Prostate gland (tissue), 2 donors: ENCODE measurements around the gene AKT1S1. TPM values are rescaled to one million over a fixed set of nuclear protein-coding genes. Genes with fewer than 3 reads are reported as not detected.

Experiments
- DNase-seq: peaks from one replicate; pipeline ENCODE4 v3.0.0-alpha.2; 2019; ENCODE audit warnings: low spot score
- H3K27ac ChIP-seq, 2 donors: fragments of 200-600 bp; sonication (generic); 2 replicates each; pipeline ENCODE4 v1.5.1; 2017 to 2019
- H3K27me3 ChIP-seq: fragments of 200-600 bp; sonication (generic); replicated peaks from 2 replicates; pipeline ENCODE4 v1.5.1; 2019; ENCODE audit not compliant: insufficient read depth
- H3K36me3 ChIP-seq, 2 donors: fragments of 200-600 bp; sonication (generic); 1 replicate in 1 of 2; 2 replicates in 1 of 2; pipeline versions ENCODE4 v1.5.1 to v1.8.1; 2017 to 2019
- H3K4me1 ChIP-seq: fragments of 200-600 bp; sonication (generic); replicated peaks from 2 replicates; pipeline ENCODE4 v1.5.1; 2019
- H3K4me3 ChIP-seq, 2 donors: fragments of 200-600 bp; sonication (generic); 2 replicates each; pipeline ENCODE4 v1.5.1; 2017 to 2019
- H3K9me3 ChIP-seq: fragments of 200-600 bp; sonication (generic); 2 replicates; pipeline ENCODE4 v1.5.1; 2017
- CTCF ChIP-seq, 4 experiments: fragments of 200-600 bp in 2 of 4; fragments of 450-650 bp in 2 of 4; sonication (generic) in 2 of 4; IDR thresholded peaks; 1 replicate in 3 of 4; 2 replicates in 1 of 4; pipeline ENCODE4 v1.5.1; 2016 to 2019; ENCODE audit warnings: antibody characterized with exemption in 4 of 4, mild to moderate bottlenecking in 2 of 4, moderate library complexity in 2 of 4
- POLR2A ChIP-seq: fragments of 450-650 bp; IDR thresholded peaks from one replicate; pipeline ENCODE4 v1.6.1; 2016; ENCODE audit warnings: antibody characterized with exemption, mild to moderate bottlenecking
- POLR2AphosphoS5 ChIP-seq: sonication (generic); formaldehyde crosslinking; IDR thresholded peaks from one replicate; pipeline ENCODE4 v1.6.1; 2017; ENCODE audit warnings: antibody characterized with exemption
- WGBS: methylation state at CpG from one replicate; pipeline ENCODE4 v1.1.5; 2018; 5-methylcytosine and 5-hydroxymethylcytosine counted together
- intact Hi-C: fragments of 100-400 bp; cut with DNase I; formaldehyde crosslinking; loops from one replicate; pipeline ENCODE4 v1.14.2; 2022
- total RNA-seq, 2 donors: library from RNA; depleted of rRNA; stranded (reverse); fragments of >200 nt; gene quantifications; one replicate each; pipeline ENCODE4 v1.1.0, GENCODE V29; 2016

Gene AKT1S1
- total RNA-seq, 2 donors from 2014 or later, result 27.6 to 30.2 TPM

DNA sequence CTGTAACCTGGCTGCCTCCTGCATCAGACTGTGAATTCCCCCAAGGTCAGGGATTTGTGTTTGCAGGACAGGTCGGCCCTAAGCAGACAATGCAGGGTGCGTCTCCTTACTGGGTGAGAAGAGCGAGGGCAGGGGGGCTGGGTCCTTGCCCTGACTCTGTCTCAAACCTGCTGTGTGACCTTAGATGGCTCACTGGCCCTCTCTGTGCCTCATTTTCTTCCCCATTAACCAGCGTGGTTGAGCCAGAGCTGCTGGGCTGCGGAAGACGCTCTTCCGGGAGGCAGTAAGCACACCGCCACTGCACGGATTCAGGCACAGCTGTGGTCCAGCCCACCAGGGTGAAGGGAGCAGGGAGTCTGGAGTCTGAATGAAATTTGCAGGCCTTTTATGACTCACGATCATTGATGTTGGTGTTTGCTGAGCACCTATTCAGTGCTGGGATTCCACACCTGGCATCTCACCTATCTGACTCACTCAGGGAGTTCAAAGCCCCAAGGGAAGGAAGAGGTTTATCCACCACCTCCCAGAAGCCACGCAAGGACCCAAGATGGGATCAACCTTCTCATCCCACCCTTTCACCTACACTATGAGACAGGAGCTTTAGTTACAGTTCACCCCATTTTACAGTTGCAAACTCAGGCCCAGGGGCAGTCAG, 2.5 kb downstream of the AKT1S1 start:
- peak overlapping the region in 1 of 2 donors; percentile 98 for H3K4me3 ChIP-seq
- intact Hi-C loops, result no loop called here
- TF ChIP-seq CTCF (IDR thresholded peaks at IDR 0.05), result no peak
- TF ChIP-seq POLR2A, result no peak
- H3K9me3 ChIP-seq, result no peaks in the 10 kb centered on the region
- peaks cover 12% of the 10 kb centered on the region for H3K4me1 ChIP-seq
- H3K36me3 ChIP-seq, result no peaks in the 10 kb centered on the region
- no peak overlapping the region for H3K27ac ChIP-seq
- H3K27me3 ChIP-seq, result no peaks in the 10 kb centered on the region
- no peak for DNase-seq
- 93% methylated on average over 11 of the region's 11 CpGs for WGBS

DNA sequence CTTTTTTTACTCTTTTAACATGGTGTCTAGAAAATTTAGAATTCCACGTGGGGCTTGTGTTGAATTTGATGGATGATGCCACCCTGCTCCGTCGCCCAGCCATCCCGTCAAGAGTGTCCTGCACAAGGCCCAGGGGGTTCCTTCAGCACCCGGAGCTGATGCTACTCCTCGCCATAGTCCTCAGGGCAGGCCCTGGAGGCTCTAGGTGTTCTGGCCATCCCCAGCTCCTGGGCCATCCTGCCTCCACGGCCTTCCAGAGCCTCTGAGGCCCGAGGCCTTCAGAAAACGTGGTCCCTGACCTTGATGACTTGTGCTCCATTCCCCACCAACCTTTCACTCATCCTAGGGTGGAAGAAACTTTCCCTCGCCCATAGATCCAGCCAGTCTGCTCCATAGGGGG, 3.3 kb downstream of the AKT1S1 start:
- no peak for DNase-seq
- Histone ChIP-seq H3K36me3 (no peaks in the 10 kb centered on the region), H3K27ac (no peak overlapping the region), H3K4me1 (peaks cover 12% of the 10 kb centered on the region), H3K27me3 (no peaks in the 10 kb centered on the region), H3K4me3 (no peak overlapping the region), H3K9me3 (no peaks in the 10 kb centered on the region)
- intact Hi-C loops, result no loop called here
- TF ChIP-seq CTCF (IDR thresholded peaks at IDR 0.05) (no peak), POLR2AphosphoS5 (no peak), POLR2A (no peak)
- WGBS, result 90% methylated on average over 10 of the region's 10 CpGs

DNA sequence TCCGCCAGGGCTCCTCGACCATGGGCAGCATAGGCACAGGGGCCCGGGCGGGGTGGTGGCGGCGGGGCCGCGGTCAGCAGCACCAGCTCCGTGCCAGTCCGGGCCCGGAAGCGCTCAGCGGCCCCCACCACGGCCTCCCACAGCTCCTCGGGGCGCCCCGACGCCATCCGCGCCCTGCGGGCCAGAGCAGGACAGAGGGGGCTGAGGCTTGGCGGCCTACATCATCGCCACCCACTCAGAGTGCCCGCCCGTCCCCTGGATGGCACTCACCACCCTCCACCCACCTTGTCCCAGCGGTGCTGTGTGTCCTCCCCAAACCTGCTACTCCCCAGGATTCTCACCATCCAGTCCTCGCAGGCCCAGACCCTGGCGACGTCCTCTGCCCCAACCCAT, 4.0 kb downstream of the AKT1S1 start:
- no peak for DNase-seq
- peaks cover 5% of the 10 kb centered on the region for H3K4me1 ChIP-seq
- no peaks in the 10 kb centered on the region for H3K9me3 ChIP-seq
- 91% methylated on average over 25 of the region's 29 CpGs for WGBS
- no peak overlapping the region for H3K4me3 ChIP-seq
- intact Hi-C loops, result no loop called here
- no peak overlapping the region for H3K27ac ChIP-seq
- H3K36me3 ChIP-seq, result no peaks in the 10 kb centered on the region
- TF ChIP-seq POLR2A, result no peak
- TF ChIP-seq POLR2AphosphoS5, result no peak
- no peak for TF ChIP-seq CTCF (IDR thresholded peaks at IDR 0.05)
- H3K27me3 ChIP-seq, result no peaks in the 10 kb centered on the region

GRCh38 chr19:49872245-49873128, 4.7 kb downstream of the AKT1S1 start:
- H3K4me1 ChIP-seq, result peaks cover 5% of the 10 kb centered on the region
- WGBS, result 88% methylated on average over 27 of the region's 27 CpGs
- intact Hi-C loops, result no loop called here
- H3K27ac ChIP-seq, result no peak overlapping the region
- no peaks in the 10 kb centered on the region for H3K27me3 ChIP-seq
- H3K4me3 ChIP-seq, result no peak overlapping the region
- TF ChIP-seq POLR2AphosphoS5 (no peak), CTCF (IDR thresholded peaks at IDR 0.05) (no peak), POLR2A (no peak)
- no peak for DNase-seq
- no peaks in the 10 kb centered on the region for H3K9me3 ChIP-seq
- H3K36me3 ChIP-seq, result no peaks in the 10 kb centered on the region
